GM19193 (cell line): Measurements from ENCODE around the gene DNASE1L2.

Experiments
- POLR2A ChIP-seq: IDR thresholded peaks from 4 replicates; pipeline ENCODE4 v1.6.1; 2011; ENCODE audit not compliant: insufficient read depth, insufficient read length; ENCODE audit errors: extremely low read depth

DNASE1L2 gene

GRCh38 chr16:2280981-2281542, 44.8 kb downstream of the DNASE1L2 start:
- TF ChIP-seq POLR2A, result no peak

- no peak for TF ChIP-seq POLR2A
These were observed 46.0 kb downstream of the DNASE1L2 start for GRCh38 chr16:2282262-2282661.

GRCh38 chr16:2282866-2283555, 46.8 kb downstream of the DNASE1L2 start:
- TF ChIP-seq POLR2A, result no peak

- TF ChIP-seq POLR2A, result no peak
These were observed 47.9 kb downstream of the DNASE1L2 start for GRCh38 chr16:2284001-2284770.

GRCh38 chr16:2284797-2285576, 48.7 kb downstream of the DNASE1L2 start:
- no peak for TF ChIP-seq POLR2A

GRCh38 chr16:2285731-2286191, 49.5 kb downstream of the DNASE1L2 start:
- TF ChIP-seq POLR2A, result no peak

- TF ChIP-seq POLR2A, result no peak
These were observed 50.3 kb downstream of the DNASE1L2 start for GRCh38 chr16:2286550-2286949.

- no peak for TF ChIP-seq POLR2A
These were observed 51.8 kb downstream of the DNASE1L2 start for GRCh38 chr16:2287916-2288547.
